ENCODE measurements around the gene SURF6. TPM values are rescaled to one million over a fixed set of nuclear protein-coding genes. Genes with fewer than 3 reads are reported as not detected.

SURF6 gene
- total RNA-seq, result 5.9 and 7.3 TPM in 2 replicates

GRCh38 chr9:133335924-133336811 lies at the start of gene SURF6:
TSS of gene SURF6 (minus strand) at chr9:133336188. CDS start at chr9:133336132, 56 bp downstream.

GRCh38 chr9:133375724-133376654 lies 40.0 kb upstream of the SURF6 start, which contains the start of the genes STKLD1 and SURF4:
TSS of gene STKLD1 (plus strand) at chr9:133376366. CDS start at chr9:133376474, 108 bp downstream.
TSS of gene SURF4 (minus strand) at chr9:133376060. CDS start at chr9:133375969, 91 bp downstream.

GRCh38 chr9:133356391-133357091 lies 20.6 kb upstream of the SURF6 start, which contains the start of the genes SURF1 and SURF2:
TSS of gene SURF1 (minus strand) at chr9:133356487. CDS start at chr9:133356453, 34 bp downstream.
TSS of gene SURF2 (plus strand) at chr9:133356550. CDS start at chr9:133356593, 43 bp downstream.

GRCh38 chr9:133347985-133348717 lies 12.2 kb upstream of the SURF6 start, which contains the start of the genes MED22 and RPL7A:
TSS of gene MED22 (minus strand) at chr9:133348131. CDS start at chr9:133346662, 1,469 bp downstream.
TSS of gene RPL7A (plus strand) at chr9:133348218. CDS start at chr9:133348244, 26 bp downstream.

Other genes starting within 250 kb of the SURF6 start
- 17.2 and 19.5 TPM in 2 replicates for gene RALGDS, start 214.9 kb downstream of the SURF6 start, total RNA-seq
- 2.4 and 3.2 TPM in 2 replicates for gene GBGT1, start 172.3 kb downstream of the SURF6 start, total RNA-seq
- gene OBP2B, start 126.9 kb downstream of the SURF6 start, total RNA-seq, result not detected in 2 replicates
- not detected in 2 replicates for gene ABO, start 61.0 kb downstream of the SURF6 start, total RNA-seq
- gene MED22, start 11.9 kb upstream of the SURF6 start, total RNA-seq, result 17.7 and 18.6 TPM in 2 replicates
- gene RPL7A, start 12.0 kb upstream of the SURF6 start, total RNA-seq, result 2,817 and 2,965 TPM in 2 replicates
- gene SURF1, start 20.3 kb upstream of the SURF6 start, total RNA-seq, result 38.3 and 43.6 TPM in 2 replicates
- 21.5 and 46.7 TPM in 2 replicates for gene SURF2, start 20.4 kb upstream of the SURF6 start, total RNA-seq
- 326 and 332 TPM in 2 replicates for gene SURF4, start 39.9 kb upstream of the SURF6 start, total RNA-seq
- not detected in 2 replicates for gene STKLD1, start 40.2 kb upstream of the SURF6 start, total RNA-seq
- 14.8 and 16.2 TPM in 2 replicates for gene REXO4, start 81.8 kb upstream of the SURF6 start, total RNA-seq
- gene ADAMTS13, start 86.2 kb upstream of the SURF6 start, total RNA-seq, result 0.89 and 1.2 TPM in 2 replicates
- 3.4 and 3.5 TPM in 2 replicates for gene CACFD1, start 123.8 kb upstream of the SURF6 start, total RNA-seq
- gene SLC2A6, start 142.9 kb upstream of the SURF6 start, total RNA-seq, result 20.0 and 21.0 TPM in 2 replicates
- not detected in 2 replicates for gene MYMK, start 188.8 kb upstream of the SURF6 start, total RNA-seq
- not detected in 2 replicates for gene ADAMTSL2, start 198.5 kb upstream of the SURF6 start, total RNA-seq

All from bronchus fibroblast of lung (primary cell).